GM12892 (cell line): Measurements from ENCODE around the gene ZNF521.

Source experiments
- DNase-seq: peaks from one replicate; pipeline ENCODE4 v3.0.0; 2011; ENCODE audit not compliant: insufficient read length
- FAIRE-seq: peaks from 2 replicates; lab custom pipeline; 2011; peaks lifted over from hg19 to GRCh38; lab: Jason Lieb, UNC
- POLR2A ChIP-seq: IDR thresholded peaks from 2 replicates; pipeline ENCODE4 v1.6.1; 2011; ENCODE audit warnings: low read depth, low read length, control low read depth
- POLR2AphosphoS5 ChIP-seq: IDR thresholded peaks from 2 replicates; pipeline ENCODE4 v1.6.1; 2011; ENCODE audit warnings: low read depth, low read length, control low read depth
- TAF1 ChIP-seq: IDR thresholded peaks from 2 replicates; pipeline ENCODE4 v1.6.1; 2011; ENCODE audit warnings: low read depth, mild to moderate bottlenecking, control low read depth, low read length, borderline replicate concordance

Gene ZNF521

DNA sequence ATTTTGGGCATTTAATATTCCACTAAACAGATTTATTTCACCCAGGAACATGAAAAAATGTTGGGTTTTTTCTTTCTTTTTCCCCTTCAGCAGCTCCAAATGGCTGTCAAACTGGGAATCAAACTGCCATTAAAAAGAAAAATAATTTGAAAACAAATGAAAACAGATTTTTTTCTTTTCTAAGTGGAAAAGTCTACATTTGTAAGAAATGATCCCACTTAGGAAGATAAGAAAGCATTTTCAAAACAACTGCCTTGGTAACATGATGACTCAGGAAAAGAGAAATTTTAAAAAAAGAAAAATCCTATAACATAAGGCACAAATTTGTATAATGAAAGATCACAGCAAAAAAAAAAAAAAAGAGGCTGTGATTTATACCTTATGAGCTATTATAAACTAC lies 20.0 kb downstream of the ZNF521 start:
- no peak for TF ChIP-seq POLR2A
- TF ChIP-seq POLR2AphosphoS5: no peak
- no peak for TF ChIP-seq TAF1
- FAIRE-seq (no peak), DNase-seq (no peak)

DNA sequence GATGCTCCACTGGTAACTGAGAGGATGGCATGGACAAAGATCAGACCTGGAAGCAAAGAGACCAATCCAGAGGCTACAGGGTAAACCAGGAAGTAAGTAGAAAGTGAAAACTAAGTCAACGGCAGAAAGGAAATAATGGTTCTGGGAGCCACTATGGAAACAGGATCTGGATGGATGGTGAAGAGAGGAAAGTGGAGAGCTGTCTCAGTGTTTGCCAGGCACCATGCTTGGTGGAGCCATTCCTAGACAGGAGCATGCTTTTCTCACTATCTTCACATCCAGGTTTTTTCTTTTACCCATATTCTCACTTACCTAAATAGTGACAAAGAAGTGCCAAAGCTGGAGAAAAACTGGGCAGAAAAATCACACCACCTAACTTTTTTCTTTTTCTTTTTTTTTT lies 22.2 kb downstream of the ZNF521 start:
- no peak for DNase-seq
- TF ChIP-seq POLR2A (no peak), POLR2AphosphoS5 (no peak), TAF1 (no peak)
- FAIRE-seq: no peak

DNA sequence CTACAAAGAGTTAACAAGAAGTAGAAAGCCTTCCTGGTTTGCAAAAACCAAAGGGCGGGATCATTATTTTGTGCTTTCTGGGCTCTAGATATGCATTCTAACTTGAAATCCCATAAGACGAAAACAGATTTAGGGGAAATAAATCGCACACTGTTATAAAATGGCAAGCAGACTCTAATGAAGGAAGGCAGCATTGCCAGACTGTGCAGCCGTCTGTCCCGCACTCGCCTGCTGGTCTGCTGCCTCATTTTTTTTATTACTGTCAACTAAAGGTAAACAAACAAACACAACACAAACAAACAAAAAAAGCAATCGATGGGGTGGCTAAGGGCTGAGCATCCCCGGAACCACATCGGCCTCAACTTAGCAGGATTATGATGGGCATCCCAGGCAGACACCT lies 24.4 kb downstream of the ZNF521 start:
- no peak for TF ChIP-seq POLR2A
- TF ChIP-seq TAF1: no peak
- no peak for TF ChIP-seq POLR2AphosphoS5
- no peak for DNase-seq
- no peak for FAIRE-seq

DNA sequence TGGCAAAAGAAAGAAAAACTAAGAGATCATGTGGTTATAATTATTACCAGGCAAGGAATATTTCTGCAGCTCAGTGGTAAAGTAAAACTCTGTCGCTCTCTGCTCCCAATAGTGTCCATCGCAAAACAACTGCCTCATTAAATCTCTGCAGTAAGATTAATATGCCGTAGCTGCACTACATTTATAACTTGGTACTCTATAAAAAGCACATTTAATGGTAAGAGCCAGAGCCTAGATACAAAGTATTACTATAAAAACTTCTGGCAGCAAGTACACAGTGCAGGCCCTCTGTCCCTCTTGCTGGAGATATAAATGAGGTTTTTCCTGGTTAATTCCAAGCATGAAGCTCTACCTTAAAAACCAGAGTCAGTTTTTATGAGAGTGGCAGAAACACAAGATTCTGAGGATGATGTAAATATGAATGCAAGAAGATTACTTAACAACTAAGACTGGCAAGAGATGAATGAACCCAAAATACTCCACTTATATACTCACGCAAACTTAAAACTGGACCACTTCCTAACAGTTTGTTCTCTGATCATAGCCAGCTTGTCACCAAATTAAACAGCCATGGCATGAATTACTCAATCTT lies 25.5 kb downstream of the ZNF521 start:
- FAIRE-seq: no peak
- no peak for DNase-seq
- TF ChIP-seq POLR2AphosphoS5 (no peak), TAF1 (no peak), POLR2A (no peak)

DNA sequence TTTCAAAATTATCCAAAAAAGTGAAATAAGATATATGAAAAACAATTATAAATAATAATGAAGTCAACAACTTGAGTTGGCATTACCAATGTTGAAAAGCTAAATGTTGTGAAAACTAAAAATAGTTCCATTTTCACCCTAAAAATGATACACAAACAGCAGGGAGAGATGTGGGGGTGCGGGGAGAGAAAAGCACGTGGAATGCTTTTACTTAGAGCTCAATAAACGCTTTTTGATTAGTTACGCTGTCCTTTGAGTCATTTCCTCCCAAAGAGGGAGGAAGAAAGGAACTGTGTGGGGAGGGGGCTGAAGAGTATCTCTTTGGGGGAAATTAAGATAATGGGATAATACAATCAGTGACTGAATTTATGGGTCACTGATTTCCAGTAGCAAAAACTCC lies 29.2 kb downstream of the ZNF521 start:
- FAIRE-seq: no peak
- DNase-seq: no peak
- TF ChIP-seq POLR2AphosphoS5: no peak
- no peak for TF ChIP-seq TAF1
- no peak for TF ChIP-seq POLR2A

DNA sequence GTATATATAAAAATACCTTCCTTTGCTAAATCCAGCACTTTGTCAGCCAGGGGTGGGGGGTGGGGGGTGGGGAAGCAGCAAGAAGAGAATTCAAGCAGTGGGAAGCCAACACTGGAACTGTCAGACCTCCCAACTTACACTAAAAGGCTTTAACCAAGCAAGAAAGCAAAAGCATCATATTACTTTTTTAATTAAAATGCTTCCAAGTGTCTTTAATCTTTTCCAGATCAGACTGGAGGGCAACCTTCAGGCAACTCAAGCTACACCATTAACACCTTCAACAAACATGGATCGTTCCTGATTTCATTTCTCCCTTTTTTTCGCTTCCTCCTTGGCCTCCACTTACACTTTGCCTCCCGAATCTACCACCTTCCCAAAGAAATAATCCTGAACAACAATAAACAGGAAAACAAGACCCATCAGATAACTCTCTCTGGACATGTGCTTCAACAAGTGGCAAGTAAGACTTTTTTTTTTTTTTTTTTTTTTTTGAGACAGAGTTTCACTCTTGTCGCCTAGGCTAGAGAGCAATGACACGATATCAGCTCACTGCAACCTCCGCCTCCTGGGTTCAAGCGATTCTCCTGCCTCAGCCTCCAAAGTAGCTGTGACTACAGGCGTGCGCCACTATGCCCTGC lies 35.5 kb downstream of the ZNF521 start:
- TF ChIP-seq POLR2A (no peak), POLR2AphosphoS5 (no peak), TAF1 (no peak)
- DNase-seq: no peak
- no peak for FAIRE-seq

DNA sequence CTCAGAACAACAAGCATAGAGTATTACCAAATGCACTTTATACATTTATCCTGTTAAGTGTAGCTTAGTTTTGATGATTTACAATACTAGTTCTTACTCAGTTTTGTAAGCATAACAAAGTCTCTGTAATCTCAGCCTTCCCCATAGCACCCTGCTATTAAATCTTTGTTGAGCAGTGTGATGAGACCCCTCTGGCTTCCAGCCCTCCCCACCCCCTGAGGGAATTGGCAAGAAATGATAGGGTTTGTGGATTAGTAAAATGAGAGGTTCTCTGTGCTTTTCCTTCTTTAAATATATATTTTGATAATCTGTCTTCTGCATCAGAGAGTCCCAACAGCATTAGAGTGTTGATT lies 37.2 kb downstream of the ZNF521 start:
- TF ChIP-seq TAF1 (no peak), POLR2AphosphoS5 (no peak), POLR2A (no peak)
- FAIRE-seq: no peak
- DNase-seq: no peak

DNA sequence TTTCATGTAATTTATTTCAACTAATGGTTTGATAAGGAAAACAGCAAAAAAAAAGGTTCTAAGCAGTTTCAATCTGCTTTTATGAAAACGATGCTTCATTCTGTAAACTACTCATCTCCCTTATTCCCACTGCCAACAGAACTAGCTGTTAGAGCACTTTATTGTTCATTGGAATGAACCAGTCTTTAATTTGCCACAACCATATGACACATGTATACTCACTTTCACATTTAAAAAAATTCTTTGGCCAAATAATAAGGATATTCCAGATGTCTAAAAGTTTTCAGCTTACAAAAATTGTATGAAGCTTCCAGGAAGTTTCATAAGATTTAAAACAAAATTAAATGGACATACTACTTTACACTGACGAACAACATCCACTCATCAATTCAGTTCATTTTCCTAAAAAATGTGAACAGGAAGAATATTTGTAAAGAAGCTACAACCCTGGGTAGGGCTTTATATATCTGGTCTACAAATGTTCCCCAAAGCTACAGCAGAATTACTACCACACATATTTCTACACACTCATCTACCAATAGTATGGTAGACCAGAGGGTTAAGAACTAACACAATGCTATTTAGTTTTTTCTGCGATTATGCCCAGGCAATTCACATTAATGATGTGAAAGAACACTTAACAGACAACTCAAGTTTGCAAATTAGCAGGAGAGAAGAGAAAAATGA lies 37.7 kb downstream of the ZNF521 start:
- FAIRE-seq: no peak

DNA sequence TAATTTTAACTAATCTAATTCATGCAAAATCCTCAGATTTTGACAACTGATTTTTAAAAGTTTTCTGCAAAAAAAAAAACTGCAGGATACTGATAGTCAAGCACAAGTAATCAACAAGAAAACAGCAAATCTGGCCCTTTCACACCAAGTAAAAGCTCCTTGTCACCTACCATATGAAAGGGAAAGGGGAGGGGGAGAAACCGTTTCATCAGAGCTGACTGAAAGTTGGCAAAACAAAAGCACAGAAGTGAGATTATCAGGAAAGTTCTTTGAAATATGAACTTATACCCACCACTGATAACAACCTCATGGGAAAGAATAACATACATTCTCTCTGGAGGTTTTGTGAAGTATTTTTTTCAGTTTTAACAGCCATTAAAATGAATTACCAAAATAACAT lies 38.7 kb downstream of the ZNF521 start:
- FAIRE-seq: no peak
- TF ChIP-seq POLR2AphosphoS5 (no peak), POLR2A (no peak), TAF1 (no peak)

More for the DNA sequence above, 37.7 kb downstream of the ZNF521 start:
- DNase-seq: no peak
- TF ChIP-seq POLR2A: no peak
- TF ChIP-seq POLR2AphosphoS5: no peak
- no peak for TF ChIP-seq TAF1

DNA sequence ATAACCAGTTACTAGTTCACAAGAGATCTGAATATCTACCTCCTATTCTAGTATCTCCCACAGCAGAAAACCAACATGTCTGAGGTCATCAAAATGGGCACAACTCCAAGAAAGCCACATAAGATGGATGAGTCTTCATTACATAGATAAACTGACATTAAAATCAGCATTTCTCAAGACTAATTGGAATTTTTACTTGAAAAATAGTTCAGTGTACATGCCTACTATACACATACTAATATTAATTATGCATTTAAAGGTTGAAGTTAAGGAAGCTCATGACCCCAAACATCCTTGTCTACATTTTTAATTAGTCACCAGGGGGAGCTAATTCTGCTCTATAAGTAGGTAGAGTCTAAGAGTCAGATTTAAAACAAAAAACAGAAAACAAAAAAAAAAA lies 41.9 kb downstream of the ZNF521 start:
- FAIRE-seq (no peak), DNase-seq (no peak)
- TF ChIP-seq POLR2AphosphoS5 (no peak), TAF1 (no peak), POLR2A (no peak)

More for the DNA sequence above, 38.7 kb downstream of the ZNF521 start:
- DNase-seq: no peak

DNA sequence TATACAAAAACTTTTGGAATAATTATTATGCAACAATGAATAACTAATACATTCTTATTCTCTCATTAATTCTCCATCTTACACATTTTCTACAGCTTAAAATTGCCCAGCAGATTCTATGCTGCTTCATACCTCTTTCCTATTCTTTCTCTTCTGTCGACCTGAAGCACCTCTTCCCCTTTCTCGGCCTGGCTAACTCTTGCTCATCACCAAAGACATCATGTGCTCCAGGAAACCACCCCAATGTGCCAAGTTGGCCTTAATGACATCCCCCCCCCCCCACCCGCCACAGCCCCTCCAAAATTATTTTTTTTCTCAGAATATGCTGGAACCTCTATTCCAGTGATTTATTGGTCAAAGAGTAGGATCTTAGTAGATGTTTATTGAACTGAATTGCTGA lies 43.6 kb downstream of the ZNF521 start:
- DNase-seq (no peak), FAIRE-seq (no peak)
- TF ChIP-seq POLR2A (no peak), POLR2AphosphoS5 (no peak), TAF1 (no peak)

DNA sequence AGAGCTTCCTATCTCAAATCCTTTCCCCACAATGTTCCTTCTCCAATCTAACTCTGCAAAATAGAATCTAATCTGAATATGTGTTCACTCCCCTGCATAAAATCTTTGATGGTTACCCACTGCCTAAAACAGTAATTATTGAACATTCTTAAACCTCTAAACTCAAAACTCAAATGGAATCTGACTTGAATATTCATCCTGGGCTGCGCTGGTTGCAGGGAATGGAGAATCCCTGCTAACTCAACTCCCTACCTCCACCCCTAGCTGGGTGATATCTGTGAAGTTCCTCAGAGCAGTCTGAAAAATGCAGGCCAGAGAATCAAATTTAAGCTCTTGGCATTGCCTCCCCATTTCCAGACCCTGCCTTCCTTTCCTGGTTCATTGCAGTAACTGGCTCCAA lies 44.8 kb downstream of the ZNF521 start:
- FAIRE-seq (no peak), DNase-seq (no peak)
- no peak for TF ChIP-seq POLR2A

DNA sequence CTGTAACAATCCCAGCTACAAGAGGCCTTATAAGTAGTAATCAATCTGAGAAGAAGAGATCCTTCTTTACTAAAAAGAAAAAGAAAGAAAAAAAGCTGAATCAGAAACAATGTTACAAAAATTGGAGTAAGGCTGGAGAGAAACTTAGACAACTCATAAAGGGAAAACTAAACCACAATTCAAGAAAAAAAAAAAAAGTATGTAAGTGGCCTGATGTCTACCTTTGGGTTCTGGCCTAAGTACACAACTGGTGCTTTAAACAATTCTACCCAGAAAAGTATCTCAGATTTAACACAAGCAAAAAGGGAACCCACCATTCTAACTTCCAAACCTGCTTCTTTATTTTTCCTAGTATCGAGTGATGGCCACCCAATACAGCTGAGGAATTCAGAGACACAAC lies 45.3 kb downstream of the ZNF521 start:
- DNase-seq (no peak), FAIRE-seq (no peak)
- TF ChIP-seq TAF1 (no peak), POLR2AphosphoS5 (no peak), POLR2A (no peak)

DNA sequence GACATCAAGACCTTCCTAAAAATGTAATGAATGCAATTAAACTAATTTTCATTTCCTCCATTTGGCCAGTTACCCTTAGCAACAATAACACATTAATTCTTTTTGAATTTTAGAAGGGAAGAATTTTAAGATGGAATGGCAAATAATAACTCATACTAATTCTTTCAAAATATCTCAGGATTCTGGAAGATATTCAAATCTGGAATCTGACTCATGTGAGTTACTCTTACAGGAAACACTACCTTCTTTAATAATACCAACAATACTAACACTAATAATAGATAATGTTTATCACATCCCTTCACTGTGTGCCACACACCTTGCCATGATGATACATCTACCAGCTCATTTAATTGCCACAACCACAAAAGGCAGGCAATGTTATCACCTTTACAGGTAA lies 46.4 kb downstream of the ZNF521 start:
- DNase-seq: no peak
- no peak for FAIRE-seq
- TF ChIP-seq POLR2A (no peak), POLR2AphosphoS5 (no peak), TAF1 (no peak)
